ENCODE measurements around the gene PRPF8.

GRCh38 chr17:1626333-1626732 is 58.3 kb downstream of the PRPF8 start:
- no peak for TF ChIP-seq CTCF (conservative IDR thresholded peaks at IDR 0.05; ENCODE audit: low read depth, low read length)
- TF ChIP-seq EZH2 (IDR thresholded peaks at IDR 0.05; ENCODE audit: borderline replicate concordance, low read depth, low read length, poor library complexity, severe bottlenecking), result no peak
